Neural crest cell (in vitro differentiated cells): Measurements from ENCODE around the gene TARS3. TPM values are rescaled to one million over a fixed set of nuclear protein-coding genes. Genes with fewer than 3 reads are reported as not detected.

Experiments used
- DNase-seq: peaks from one replicate; pipeline ENCODE4 v3.0.0; 2021; ENCODE audit warnings: low read depth, mixed read lengths, low spot score
- H3K27ac Mint-ChIP-seq: one replicate; pipeline ENCODE4 v1.8.0; 2021; ENCODE audit warnings: mild to moderate bottlenecking, mixed read lengths; ENCODE audit not compliant: unreplicated experiment
- H3K27me3 Mint-ChIP-seq: 2 replicates; pipeline ENCODE4 v1.8.0; 2021; ENCODE audit warnings: low read depth, mild to moderate bottlenecking, mixed read lengths
- H3K36me3 Mint-ChIP-seq: 2 replicates; pipeline ENCODE4 v1.8.0; 2021; ENCODE audit warnings: low read depth, mild to moderate bottlenecking, mixed read lengths
- H3K4me1 Mint-ChIP-seq: 2 replicates; pipeline ENCODE4 v1.8.0; 2021; ENCODE audit warnings: mixed read lengths
- H3K4me3 Mint-ChIP-seq: one replicate; pipeline ENCODE4 v1.8.0; 2021; ENCODE audit warnings: mild to moderate bottlenecking, mixed read lengths
- H3K9me3 Mint-ChIP-seq: 2 replicates; pipeline ENCODE4 v1.8.0; 2021; ENCODE audit warnings: mixed read lengths
- total RNA-seq: library from RNA; stranded (reverse); gene quantifications from 2 replicates; pipeline ENCODE4 v1.2.1, GENCODE V29; 2021
- TF ChIP-seq, protein P1 (sequence below): fragments of 200-600 bp; sonication (generic); conservative IDR thresholded peaks from 2 replicates; pipeline ENCODE4 v1.5.0; 2021; ENCODE audit warnings: antibody characterized with exemption, mild to moderate bottlenecking

The TARS3 gene
- total RNA-seq, 1 donor from 2014 or later: 18.1 TPM

DNA sequence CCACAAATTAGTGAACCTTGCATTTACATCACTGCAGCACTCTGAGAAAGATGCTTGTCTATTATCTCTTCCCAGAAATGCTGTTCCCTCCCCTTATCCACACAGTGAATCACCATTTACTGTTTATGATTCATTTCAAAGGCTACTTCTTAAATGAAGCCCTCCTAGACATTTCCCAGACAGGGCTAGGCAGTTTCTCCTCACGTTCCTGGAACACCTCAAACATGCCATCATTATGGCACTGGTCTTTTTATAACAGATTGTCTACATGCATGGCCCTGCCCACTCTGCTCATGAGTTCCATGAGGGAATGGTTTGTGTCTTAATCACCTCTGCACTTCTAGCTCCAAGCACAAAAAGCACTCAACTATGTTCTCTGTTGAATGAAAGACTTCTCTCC is 39.9 kb downstream of the TARS3 start:
- Mint-ChIP-seq H3K27ac (no peak overlapping the region), H3K9me3 (no peaks in the 10 kb centered on the region), H3K4me1 (no peaks in the 10 kb centered on the region), H3K27me3 (no peaks in the 10 kb centered on the region), H3K4me3 (no peak overlapping the region), H3K36me3 (peaks cover 13% of the 10 kb centered on the region)
- no peak for DNase-seq
- TF ChIP-seq, protein P1, sequence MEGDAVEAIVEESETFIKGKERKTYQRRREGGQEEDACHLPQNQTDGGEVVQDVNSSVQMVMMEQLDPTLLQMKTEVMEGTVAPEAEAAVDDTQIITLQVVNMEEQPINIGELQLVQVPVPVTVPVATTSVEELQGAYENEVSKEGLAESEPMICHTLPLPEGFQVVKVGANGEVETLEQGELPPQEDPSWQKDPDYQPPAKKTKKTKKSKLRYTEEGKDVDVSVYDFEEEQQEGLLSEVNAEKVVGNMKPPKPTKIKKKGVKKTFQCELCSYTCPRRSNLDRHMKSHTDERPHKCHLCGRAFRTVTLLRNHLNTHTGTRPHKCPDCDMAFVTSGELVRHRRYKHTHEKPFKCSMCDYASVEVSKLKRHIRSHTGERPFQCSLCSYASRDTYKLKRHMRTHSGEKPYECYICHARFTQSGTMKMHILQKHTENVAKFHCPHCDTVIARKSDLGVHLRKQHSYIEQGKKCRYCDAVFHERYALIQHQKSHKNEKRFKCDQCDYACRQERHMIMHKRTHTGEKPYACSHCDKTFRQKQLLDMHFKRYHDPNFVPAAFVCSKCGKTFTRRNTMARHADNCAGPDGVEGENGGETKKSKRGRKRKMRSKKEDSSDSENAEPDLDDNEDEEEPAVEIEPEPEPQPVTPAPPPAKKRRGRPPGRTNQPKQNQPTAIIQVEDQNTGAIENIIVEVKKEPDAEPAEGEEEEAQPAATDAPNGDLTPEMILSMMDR: no peak

DNA sequence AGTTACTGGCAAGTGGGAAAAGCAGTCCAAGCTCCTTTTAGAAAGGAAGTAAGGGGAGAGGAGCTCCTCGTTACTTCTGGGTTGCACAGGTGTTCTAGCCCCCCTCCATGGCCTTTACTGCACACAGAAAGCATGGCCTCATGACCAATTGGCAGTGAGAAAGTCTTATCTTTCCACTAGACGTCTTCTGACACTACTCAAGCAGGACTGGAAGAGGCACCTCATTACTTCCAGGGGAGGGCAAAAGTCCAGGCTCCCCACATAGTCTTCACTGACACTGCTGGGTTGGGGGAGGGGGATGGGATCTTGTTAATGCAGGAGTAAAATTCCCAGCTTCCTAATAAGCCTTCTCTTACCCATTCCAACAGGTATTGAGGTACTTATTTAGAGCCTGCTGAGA is 44.5 kb downstream of the TARS3 start:
- no peak overlapping the region for H3K4me3 Mint-ChIP-seq
- no peaks in the 10 kb centered on the region for H3K27me3 Mint-ChIP-seq
- H3K27ac Mint-ChIP-seq: no peak overlapping the region
- H3K4me1 Mint-ChIP-seq: peaks cover 6% of the 10 kb centered on the region
- TF ChIP-seq, protein P1: no peak
- peaks cover 24% of the 10 kb centered on the region for H3K36me3 Mint-ChIP-seq
- no peak for DNase-seq
- no peaks in the 10 kb centered on the region for H3K9me3 Mint-ChIP-seq

- no peak for DNase-seq
- H3K27ac Mint-ChIP-seq: no peak overlapping the region
- TF ChIP-seq, protein P1: no peak
- no peaks in the 10 kb centered on the region for H3K9me3 Mint-ChIP-seq
- no peaks in the 10 kb centered on the region for H3K27me3 Mint-ChIP-seq
- H3K4me3 Mint-ChIP-seq: no peak overlapping the region
- peaks cover 6% of the 10 kb centered on the region for H3K4me1 Mint-ChIP-seq
- H3K36me3 Mint-ChIP-seq: peaks cover 31% of the 10 kb centered on the region
These were observed 47.3 kb downstream of the TARS3 start for GRCh38 chr15:101676921-101677329.

GRCh38 chr15:101675796-101676582 is 48.3 kb downstream of the TARS3 start:
- peaks cover 26% of the 10 kb centered on the region for H3K36me3 Mint-ChIP-seq
- no peak overlapping the region for H3K4me3 Mint-ChIP-seq
- TF ChIP-seq, protein P1: no peak
- peak overlapping the region; percentile 2 for H3K27ac Mint-ChIP-seq
- no peaks in the 10 kb centered on the region for H3K9me3 Mint-ChIP-seq
- no peaks in the 10 kb centered on the region for H3K27me3 Mint-ChIP-seq
- H3K4me1 Mint-ChIP-seq: peaks cover 6% of the 10 kb centered on the region
- DNase-seq: no peak

DNA sequence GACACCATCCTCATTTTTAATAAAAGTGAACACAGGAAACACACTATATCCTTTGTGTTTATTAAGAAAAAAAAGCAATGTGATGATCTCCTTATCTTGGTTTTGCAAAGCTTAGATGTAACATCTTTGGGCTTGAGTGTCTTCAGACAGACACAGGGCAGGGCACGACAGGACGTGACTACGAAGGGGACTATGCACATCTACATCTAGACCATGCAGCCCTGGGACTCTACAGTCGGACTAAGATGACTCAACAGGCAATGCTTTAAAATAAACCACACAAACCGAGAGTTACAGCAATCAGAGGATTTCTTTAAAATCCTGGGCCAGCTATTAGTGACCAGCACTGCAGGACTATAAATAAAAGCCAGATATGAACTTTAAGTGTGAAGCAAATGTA is 49.3 kb downstream of the TARS3 start:
- Mint-ChIP-seq H3K4me3 (no peak overlapping the region), H3K9me3 (no peaks in the 10 kb centered on the region), H3K27ac (no peak overlapping the region), H3K4me1 (peaks cover 6% of the 10 kb centered on the region), H3K27me3 (no peaks in the 10 kb centered on the region), H3K36me3 (peaks cover 29% of the 10 kb centered on the region)
- DNase-seq: no peak
- TF ChIP-seq, protein P1: no peak
